C4-2B (cell line): Measurements from ENCODE around the gene ABCD3.

Experiments used
- H3K27ac ChIP-seq: fragments of 450-650 bp; 2 replicates; pipeline ENCODE4 v1.5.1; 2017
- CTCF ChIP-seq: fragments of 450-650 bp; conservative IDR thresholded peaks from 2 replicates; pipeline ENCODE4 v1.5.1; 2017; ENCODE audit warnings: mild to moderate bottlenecking
- ZFX ChIP-seq: fragments of 450-650 bp; IDR thresholded peaks from 2 replicates; pipeline ENCODE4 v1.6.1; 2017

The ABCD3 gene

GRCh38 chr1:94528299-94528698 is 110.1 kb downstream of the ABCD3 start:
- TF ChIP-seq CTCF (no peak; the same call in none of the 2 replicates), ZFX (no peak)
- no peak overlapping the region for H3K27ac ChIP-seq

- H3K27ac ChIP-seq, result no peak overlapping the region
- no peak for TF ChIP-seq ZFX
- no peak for TF ChIP-seq CTCF
Measured at GRCh38 chr1:94528826-94529225, 110.6 kb downstream of the ABCD3 start.

- H3K27ac ChIP-seq, result no peak overlapping the region
- no peak for TF ChIP-seq CTCF
- no peak for TF ChIP-seq ZFX
Measured at GRCh38 chr1:94529416-94529815, 111.2 kb downstream of the ABCD3 start.

GRCh38 chr1:94530373-94530878 is 112.2 kb downstream of the ABCD3 start:
- no peak for TF ChIP-seq CTCF
- TF ChIP-seq ZFX, result no peak
- no peak overlapping the region for H3K27ac ChIP-seq

- no peak overlapping the region for H3K27ac ChIP-seq
- no peak for TF ChIP-seq CTCF
- TF ChIP-seq ZFX, result no peak
Measured at GRCh38 chr1:94531664-94532063, 113.5 kb downstream of the ABCD3 start.

GRCh38 chr1:94532077-94532476 is 113.9 kb downstream of the ABCD3 start:
- H3K27ac ChIP-seq, result no peak overlapping the region
- TF ChIP-seq ZFX (no peak), CTCF (peak; percentile 64)

- peak overlapping the region; percentile 49; the same call in 1 of the 2 replicates for H3K27ac ChIP-seq
- TF ChIP-seq ZFX (no peak), CTCF (no peak)
Measured at GRCh38 chr1:94535095-94535494, 116.9 kb downstream of the ABCD3 start.
